ENCODE data around the gene MRM2.

The MRM2 gene

GRCh38 chr7:2214636-2215035 is 27.4 kb downstream of the MRM2 start:
- no peak for TF ChIP-seq FOXP2 (optimal IDR thresholded peaks at IDR 0.05; ENCODE audit: borderline replicate concordance, extremely low read depth, extremely low read length, insufficient read depth)
- no peak for TF ChIP-seq TAF1 (IDR thresholded peaks at IDR 0.05; ENCODE audit: borderline replicate concordance, insufficient read depth, low read length)
- no peak for TF ChIP-seq SIN3A (IDR thresholded peaks at IDR 0.05; ENCODE audit: borderline replicate concordance, insufficient read depth, low read length)
- no peak for TF ChIP-seq POLR2AphosphoS5 (IDR thresholded peaks at IDR 0.05; ENCODE audit: low read depth, low read length)
- TF ChIP-seq REST (IDR thresholded peaks at IDR 0.05; ENCODE audit: insufficient read depth in 1 of 2, low read depth in 2 of 2, low read length in 2 of 2): no peak

GRCh38 chr7:2213551-2214215 is 28.3 kb downstream of the MRM2 start:
- TF ChIP-seq SIN3A (IDR thresholded peaks at IDR 0.05; ENCODE audit: borderline replicate concordance, insufficient read depth, low read length) (no peak), FOXP2 (optimal IDR thresholded peaks at IDR 0.05; ENCODE audit: borderline replicate concordance, extremely low read depth, extremely low read length, insufficient read depth) (no peak), POLR2AphosphoS5 (IDR thresholded peaks at IDR 0.05; ENCODE audit: low read depth, low read length) (no peak), REST (IDR thresholded peaks at IDR 0.05; ENCODE audit: insufficient read depth in 1 of 2, low read depth in 2 of 2, low read length in 2 of 2) (no peak), TAF1 (IDR thresholded peaks at IDR 0.05; ENCODE audit: borderline replicate concordance, insufficient read depth, low read length) (no peak)

GRCh38 chr7:2212906-2213305 is 29.1 kb downstream of the MRM2 start:
- TF ChIP-seq FOXP2 (optimal IDR thresholded peaks at IDR 0.05; ENCODE audit: borderline replicate concordance, extremely low read depth, extremely low read length, insufficient read depth) (no peak), SIN3A (IDR thresholded peaks at IDR 0.05; ENCODE audit: borderline replicate concordance, insufficient read depth, low read length) (no peak), POLR2AphosphoS5 (IDR thresholded peaks at IDR 0.05; ENCODE audit: low read depth, low read length) (no peak), REST (IDR thresholded peaks at IDR 0.05; ENCODE audit: insufficient read depth in 1 of 2, low read depth in 2 of 2, low read length in 2 of 2) (no peak), TAF1 (IDR thresholded peaks at IDR 0.05; ENCODE audit: borderline replicate concordance, insufficient read depth, low read length) (no peak)

GRCh38 chr7:2211926-2212325 is 30.1 kb downstream of the MRM2 start:
- TF ChIP-seq FOXP2 (optimal IDR thresholded peaks at IDR 0.05; ENCODE audit: borderline replicate concordance, extremely low read depth, extremely low read length, insufficient read depth): no peak
- no peak for TF ChIP-seq POLR2AphosphoS5 (IDR thresholded peaks at IDR 0.05; ENCODE audit: low read depth, low read length)
- TF ChIP-seq REST (IDR thresholded peaks at IDR 0.05; ENCODE audit: insufficient read depth in 1 of 2, low read depth in 2 of 2, low read length in 2 of 2): no peak
- no peak for TF ChIP-seq TAF1 (IDR thresholded peaks at IDR 0.05; ENCODE audit: borderline replicate concordance, insufficient read depth, low read length)
- no peak for TF ChIP-seq SIN3A (IDR thresholded peaks at IDR 0.05; ENCODE audit: borderline replicate concordance, insufficient read depth, low read length)

All from PFSK-1 (cell line).